Epidermal melanocyte (primary cell): ENCODE measurements around the gene ISOC2.
A peak's percentile ranks its signal among the peaks of the same experiment; 100 is the strongest.
"Not testable (repeated sequence)": the region's sequence is repeated elsewhere in the genome, so short reads cannot be mapped to it uniquely, and the experiment has no call there.

ENCODE experiments used
- DNase-seq: peaks from one replicate; pipeline ENCODE4 v3.0.0; 2011; ENCODE audit warnings: low spot score; ENCODE audit not compliant: insufficient read length

ISOC2 gene

GRCh38 chr19:55461259-55461973, at the start of gene ISOC2:
Gene ISOC2, minus strand, starts transcription at chr19:55461642. Its CDS starts 5,156 bp downstream, at chr19:55456486.
- DNase-seq: peak; percentile 99

GRCh38 chr19:55508120-55508519, 46.7 kb upstream of the ISOC2 start:
- DNase-seq: no peak

GRCh38 chr19:55504981-55505380, 43.5 kb upstream of the ISOC2 start:
- DNase-seq: no peak

- DNase-seq: no peak
Measured at GRCh38 chr19:55504252-55504603, 42.8 kb upstream of the ISOC2 start.

- peak; percentile 97 for DNase-seq
Measured at GRCh38 chr19:55503502-55504251, 42.2 kb upstream of the ISOC2 start.

GRCh38 chr19:55503157-55503501, 41.7 kb upstream of the ISOC2 start:
- DNase-seq: no peak

GRCh38 chr19:55502197-55502952, 40.9 kb upstream of the ISOC2 start:
- DNase-seq: no peak

- no peak for DNase-seq
Measured at GRCh38 chr19:55500368-55500952, 39.0 kb upstream of the ISOC2 start.

- DNase-seq: no peak
Measured at GRCh38 chr19:55498246-55498840, 36.9 kb upstream of the ISOC2 start.

GRCh38 chr19:55497763-55498162, 36.3 kb upstream of the ISOC2 start:
- DNase-seq: no peak

GRCh38 chr19:55496820-55497219, 35.4 kb upstream of the ISOC2 start:
- not testable (repeated sequence) for DNase-seq

- DNase-seq: no peak
Measured at GRCh38 chr19:55495646-55496349, 34.4 kb upstream of the ISOC2 start.

- DNase-seq: no peak
Measured at GRCh38 chr19:55494172-55494761, 32.8 kb upstream of the ISOC2 start.

GRCh38 chr19:55493645-55494171, 32.3 kb upstream of the ISOC2 start:
- DNase-seq: no peak

GRCh38 chr19:55493052-55493644, 31.7 kb upstream of the ISOC2 start:
- DNase-seq: no peak

- no peak for DNase-seq
Measured at GRCh38 chr19:55492362-55492944, 31.0 kb upstream of the ISOC2 start.

- DNase-seq: no peak
Measured at GRCh38 chr19:55491546-55492360, 30.3 kb upstream of the ISOC2 start.
